Vagina (tissue), 2 donors: ENCODE measurements around the gene ETS1.

Experiments
- CTCF ChIP-seq, 3 experiments: fragments of 450-650 bp in 2 of 3; fragments of 200-600 bp in 1 of 3; sonication (generic) in 1 of 3; IDR thresholded peaks; one replicate each; pipeline ENCODE4 v1.5.1; 2017 to 2019; ENCODE audit warnings: antibody characterized with exemption in 3 of 3, mild to moderate bottlenecking in 2 of 3, moderate library complexity in 2 of 3
- POLR2A ChIP-seq, 2 donors: fragments of 450-650 bp; IDR thresholded peaks; one replicate each; pipeline ENCODE4 v1.6.1; 2017; ENCODE audit warnings: antibody characterized with exemption in 2 of 2, mild to moderate bottlenecking in 2 of 2, moderate library complexity in 2 of 2

- TF ChIP-seq CTCF (IDR thresholded peaks at IDR 0.05) (no peak), POLR2A (IDR thresholded peaks at IDR 0.05) (no peak)
These were observed 150.2 kb downstream of the ETS1 start for GRCh38 chr11:128437136-128437535.
